ENCODE measurements around the gene TPGS2. TPM values are rescaled to one million over a fixed set of nuclear protein-coding genes. Genes with fewer than 3 reads are reported as not detected.

Gene TPGS2
- total RNA-seq, 3 donors from 2014 or later: 27.6 to 42.0 (median 36.7) TPM

DNA sequence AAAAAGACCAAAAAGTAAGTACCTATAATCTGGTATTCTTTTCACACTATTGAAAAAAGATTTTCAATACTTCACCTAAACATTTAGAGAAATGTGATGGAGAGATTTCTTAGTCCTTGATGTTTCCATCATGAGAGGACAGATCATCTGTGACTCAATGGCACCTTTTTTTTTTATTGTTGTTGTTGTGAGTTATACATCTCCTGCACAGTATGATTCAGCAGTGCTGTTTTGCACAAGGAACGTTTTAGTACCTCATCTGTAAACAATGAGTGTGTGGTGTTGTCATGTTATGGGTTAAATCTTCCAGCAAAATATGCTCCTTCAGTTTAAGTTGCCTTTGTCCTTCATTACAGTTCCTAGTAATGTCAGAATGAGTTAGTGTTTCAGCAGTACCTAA lies 2.3 kb upstream of the TPGS2 start:
- DNase-seq: no peak
- peaks cover 18% of the 10 kb centered on the region for H3K4me1 ChIP-seq (ENCODE audit: low read depth)
- no peaks in the 10 kb centered on the region for H3K9me3 ChIP-seq
- H3K36me3 ChIP-seq (ENCODE audit: low read depth): no peaks in the 10 kb centered on the region
- TF ChIP-seq, protein P1, sequence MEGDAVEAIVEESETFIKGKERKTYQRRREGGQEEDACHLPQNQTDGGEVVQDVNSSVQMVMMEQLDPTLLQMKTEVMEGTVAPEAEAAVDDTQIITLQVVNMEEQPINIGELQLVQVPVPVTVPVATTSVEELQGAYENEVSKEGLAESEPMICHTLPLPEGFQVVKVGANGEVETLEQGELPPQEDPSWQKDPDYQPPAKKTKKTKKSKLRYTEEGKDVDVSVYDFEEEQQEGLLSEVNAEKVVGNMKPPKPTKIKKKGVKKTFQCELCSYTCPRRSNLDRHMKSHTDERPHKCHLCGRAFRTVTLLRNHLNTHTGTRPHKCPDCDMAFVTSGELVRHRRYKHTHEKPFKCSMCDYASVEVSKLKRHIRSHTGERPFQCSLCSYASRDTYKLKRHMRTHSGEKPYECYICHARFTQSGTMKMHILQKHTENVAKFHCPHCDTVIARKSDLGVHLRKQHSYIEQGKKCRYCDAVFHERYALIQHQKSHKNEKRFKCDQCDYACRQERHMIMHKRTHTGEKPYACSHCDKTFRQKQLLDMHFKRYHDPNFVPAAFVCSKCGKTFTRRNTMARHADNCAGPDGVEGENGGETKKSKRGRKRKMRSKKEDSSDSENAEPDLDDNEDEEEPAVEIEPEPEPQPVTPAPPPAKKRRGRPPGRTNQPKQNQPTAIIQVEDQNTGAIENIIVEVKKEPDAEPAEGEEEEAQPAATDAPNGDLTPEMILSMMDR (IDR thresholded peaks at IDR 0.05): no peak
- intact Hi-C loops (cut with DNase I, micrococcal nuclease): no loop called here
- no peak overlapping the region for H3K4me3 ChIP-seq
- ATAC-seq: no peak

DNA sequence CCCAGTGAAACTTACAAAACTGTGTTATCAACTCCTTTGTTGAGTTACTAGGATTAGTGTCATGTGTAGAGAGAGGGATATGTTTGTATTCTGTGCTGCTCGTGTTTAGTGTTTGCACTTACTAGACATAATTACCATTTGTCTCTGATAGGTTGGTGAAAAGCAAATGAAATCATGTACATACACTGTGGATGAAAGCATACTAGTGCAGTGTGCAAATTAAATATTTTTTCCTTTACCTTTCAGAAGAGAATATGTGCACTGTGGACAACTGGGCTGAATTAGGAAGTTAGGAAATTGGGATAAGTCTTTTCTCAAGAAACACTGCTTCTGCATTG lies 1.3 kb upstream of the TPGS2 start:
- DNase-seq (no peak), ATAC-seq (no peak)
- H3K9me3 ChIP-seq: no peaks in the 10 kb centered on the region
- peaks cover 18% of the 10 kb centered on the region for H3K4me1 ChIP-seq (ENCODE audit: low read depth)
- H3K4me3 ChIP-seq: no peak overlapping the region
- TF ChIP-seq, protein P1 (IDR thresholded peaks at IDR 0.05): no peak
- intact Hi-C loops (cut with DNase I, micrococcal nuclease): no loop called here
- no peaks in the 10 kb centered on the region for H3K36me3 ChIP-seq (ENCODE audit: low read depth)

DNA sequence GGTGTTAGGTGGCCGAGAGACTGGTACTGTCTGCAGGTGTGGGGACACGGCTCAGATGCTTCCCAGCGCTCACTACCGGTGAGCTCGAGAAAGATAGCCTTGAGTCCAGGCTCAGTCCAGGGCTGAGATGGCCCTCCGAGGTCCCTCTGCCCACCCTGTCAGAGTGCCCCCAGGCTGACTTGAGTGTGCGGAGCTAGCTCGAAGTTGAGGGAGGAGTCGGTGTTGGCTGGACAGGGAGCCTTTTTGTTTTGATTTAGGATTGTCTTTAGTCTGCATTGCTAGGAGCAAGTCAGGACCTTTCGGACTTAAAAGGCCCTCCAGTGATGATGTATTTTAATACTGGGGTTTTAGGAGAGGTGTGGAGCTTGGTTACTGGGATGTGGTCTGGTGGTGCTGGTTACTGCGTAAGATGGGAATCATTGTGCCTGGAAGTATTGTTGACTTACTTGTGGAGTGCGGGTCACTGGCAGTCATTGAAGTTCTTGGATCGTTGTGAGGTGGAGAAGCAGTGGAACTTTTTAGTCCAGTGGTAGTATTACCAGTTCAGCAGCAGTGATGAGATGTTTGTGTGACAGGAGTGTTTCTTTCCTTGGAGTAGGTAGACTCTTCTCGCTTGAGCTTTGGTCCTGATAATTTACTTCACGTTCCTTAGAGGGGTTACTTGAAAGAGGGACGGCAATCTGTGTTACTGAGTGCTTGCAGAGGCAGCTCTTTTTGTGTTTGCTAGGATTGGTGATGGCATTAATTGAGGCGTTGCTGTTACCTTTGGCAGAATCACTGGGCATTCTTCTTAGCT lies 758 bp upstream of the TPGS2 start:
- Histone ChIP-seq H3K9me3 (no peaks in the 10 kb centered on the region), H3K36me3 (ENCODE audit: low read depth) (no peaks in the 10 kb centered on the region), H3K4me3 (peak overlapping the region; percentile 70), H3K4me1 (ENCODE audit: low read depth) (peaks cover 18% of the 10 kb centered on the region)
- TF ChIP-seq, protein P1 (IDR thresholded peaks at IDR 0.05): no peak
- intact Hi-C loops (cut with DNase I, micrococcal nuclease): no loop called here
- ATAC-seq: peak; percentile 1
- no peak for DNase-seq

DNA sequence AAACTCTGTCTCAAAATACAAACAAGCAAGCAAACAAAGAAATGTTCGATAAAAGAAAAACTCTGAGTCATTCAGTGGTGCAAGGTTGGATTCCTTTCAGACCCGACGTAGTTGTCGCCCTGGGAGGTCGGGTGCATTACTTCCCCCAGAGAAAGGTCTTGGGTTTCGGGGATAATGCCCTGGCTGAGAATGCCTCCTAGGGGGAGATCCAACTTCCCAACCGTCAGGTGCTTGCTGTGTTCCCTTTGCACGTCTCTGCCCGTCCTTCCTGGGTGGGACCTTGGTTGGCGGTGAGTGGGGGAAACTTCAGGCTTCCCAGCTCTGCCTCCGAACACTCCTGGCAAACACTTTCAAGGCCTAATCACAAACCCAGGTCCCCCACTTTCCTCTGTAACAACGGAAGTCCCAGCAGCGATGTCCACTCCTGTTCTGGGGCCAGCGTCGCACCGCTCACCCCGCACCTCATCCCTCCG lies 609 bp downstream of the TPGS2 start:
- no peaks in the 10 kb centered on the region for H3K36me3 ChIP-seq (ENCODE audit: low read depth)
- H3K4me1 ChIP-seq (ENCODE audit: low read depth): peaks cover 18% of the 10 kb centered on the region
- intact Hi-C loops (cut with DNase I, micrococcal nuclease): no loop called here
- ATAC-seq (peak; percentile 26), DNase-seq (no peak)
- no peaks in the 10 kb centered on the region for H3K9me3 ChIP-seq
- TF ChIP-seq, protein P1 (IDR thresholded peaks at IDR 0.05): no peak
- H3K4me3 ChIP-seq: peak overlapping the region; percentile 70

GRCh38 chr18:36826556-36826955 lies 2.2 kb downstream of the TPGS2 start:
- no peaks in the 10 kb centered on the region for H3K36me3 ChIP-seq (ENCODE audit: low read depth)
- DNase-seq (no peak), ATAC-seq (no peak)
- no peaks in the 10 kb centered on the region for H3K9me3 ChIP-seq
- intact Hi-C loops (cut with DNase I, micrococcal nuclease): no loop called here
- H3K4me3 ChIP-seq: no peak overlapping the region
- H3K4me1 ChIP-seq (ENCODE audit: low read depth): peaks cover 18% of the 10 kb centered on the region
- TF ChIP-seq, protein P1 (IDR thresholded peaks at IDR 0.05): no peak

Data from mucosa of descending colon (tissue), 3 donors.